Astrocyte (in vitro differentiated cells and primary cell): ENCODE results near the gene PRRC2B. TPM values are rescaled to one million over a fixed set of nuclear protein-coding genes. Genes with fewer than 3 reads are reported as not detected.

Source experiments
- DNase-seq: peaks from one replicate; pipeline ENCODE4 v3.0.0-alpha.2; 2010; ENCODE audit warnings: low read depth
- FAIRE-seq: peaks from 2 replicates; lab custom pipeline; 2011; peaks lifted over from hg19 to GRCh38; lab: Jason Lieb, UNC
- H2AFZ ChIP-seq: 2 replicates; pipeline ENCODE4 v1.6.0; 2012; ENCODE audit warnings: low read depth, low read length, inconsistent platforms
- H3K27ac ChIP-seq: 2 replicates; pipeline ENCODE4 v1.5.1; 2011; ENCODE audit warnings: low read depth, low read length, inconsistent platforms
- H3K27me3 ChIP-seq: 2 replicates; pipeline ENCODE4 v1.6.0; 2011; ENCODE audit warnings: low read length, inconsistent platforms; ENCODE audit not compliant: insufficient read depth
- H3K36me3 ChIP-seq: 2 replicates; pipeline ENCODE4 v1.5.1; 2011; ENCODE audit warnings: low read length, inconsistent platforms; ENCODE audit not compliant: insufficient read depth
- H3K4me1 ChIP-seq: 2 replicates; pipeline ENCODE4 v1.5.1; 2011; ENCODE audit warnings: low read length, inconsistent platforms; ENCODE audit not compliant: insufficient read depth
- H3K4me2 ChIP-seq: 2 replicates; pipeline ENCODE4 v1.6.0; 2012; ENCODE audit warnings: low read length, inconsistent platforms
- H3K4me3 ChIP-seq: 2 replicates; pipeline ENCODE4 v1.5.1; 2011; ENCODE audit warnings: low read depth, mild to moderate bottlenecking, low read length, inconsistent platforms; ENCODE audit not compliant: insufficient read depth
- H3K79me2 ChIP-seq: 2 replicates; pipeline ENCODE4 v1.6.0; 2012; ENCODE audit warnings: mild to moderate bottlenecking, low read length, inconsistent platforms; ENCODE audit not compliant: insufficient read depth
- H3K9ac ChIP-seq: 2 replicates; pipeline ENCODE4 v1.6.0; 2012; ENCODE audit warnings: mild to moderate bottlenecking, low read length, inconsistent platforms
- H3K9me3 ChIP-seq: 2 replicates; pipeline ENCODE4 v1.5.1; 2012; ENCODE audit warnings: low read depth, mild to moderate bottlenecking, low read length, inconsistent platforms; ENCODE audit not compliant: insufficient read depth
- H4K20me1 ChIP-seq: 2 replicates; pipeline ENCODE4 v1.6.0; 2012; ENCODE audit warnings: low read length, inconsistent platforms; ENCODE audit not compliant: insufficient read depth
- H3K27ac Mint-ChIP-seq: one replicate; pipeline ENCODE4 v1.8.0; 2021; ENCODE audit warnings: mild to moderate bottlenecking, mixed read lengths; ENCODE audit not compliant: unreplicated experiment
- H3K27me3 Mint-ChIP-seq: one replicate; pipeline ENCODE4 v1.8.0; 2021; ENCODE audit warnings: low read depth, mixed read lengths; ENCODE audit not compliant: unreplicated experiment
- H3K36me3 Mint-ChIP-seq: one replicate; pipeline ENCODE4 v1.8.0; 2021; ENCODE audit warnings: low read depth, mixed read lengths; ENCODE audit not compliant: unreplicated experiment
- H3K4me1 Mint-ChIP-seq: one replicate; pipeline ENCODE4 v1.8.0; 2021; ENCODE audit warnings: low read depth, mixed read lengths; ENCODE audit not compliant: unreplicated experiment
- H3K4me3 Mint-ChIP-seq: one replicate; pipeline ENCODE4 v1.8.0; 2021; ENCODE audit warnings: mild to moderate bottlenecking, moderate library complexity, mixed read lengths; ENCODE audit not compliant: unreplicated experiment
- H3K9me3 Mint-ChIP-seq: one replicate; pipeline ENCODE4 v1.8.0; 2021; ENCODE audit warnings: mild to moderate bottlenecking, mixed read lengths; ENCODE audit not compliant: unreplicated experiment
- EZH2 ChIP-seq: IDR thresholded peaks from 2 replicates; pipeline ENCODE4 v1.6.1; 2012; ENCODE audit warnings: mild to moderate bottlenecking, low read length, inconsistent platforms; ENCODE audit not compliant: insufficient read depth
- total RNA-seq: library from RNA; stranded (reverse); gene quantifications from 2 replicates; pipeline ENCODE4 v1.2.1, GENCODE V29; 2021
- TF ChIP-seq, protein P1 (sequence below): IDR thresholded peaks from 2 replicates; pipeline ENCODE4 v1.5.1; 2011; ENCODE audit warnings: low read depth, mild to moderate bottlenecking, inconsistent platforms, low read length, moderate library complexity; ENCODE audit not compliant: insufficient read depth

The PRRC2B gene
- total RNA-seq, 1 donor from 2014 or later: 292 TPM

DNA sequence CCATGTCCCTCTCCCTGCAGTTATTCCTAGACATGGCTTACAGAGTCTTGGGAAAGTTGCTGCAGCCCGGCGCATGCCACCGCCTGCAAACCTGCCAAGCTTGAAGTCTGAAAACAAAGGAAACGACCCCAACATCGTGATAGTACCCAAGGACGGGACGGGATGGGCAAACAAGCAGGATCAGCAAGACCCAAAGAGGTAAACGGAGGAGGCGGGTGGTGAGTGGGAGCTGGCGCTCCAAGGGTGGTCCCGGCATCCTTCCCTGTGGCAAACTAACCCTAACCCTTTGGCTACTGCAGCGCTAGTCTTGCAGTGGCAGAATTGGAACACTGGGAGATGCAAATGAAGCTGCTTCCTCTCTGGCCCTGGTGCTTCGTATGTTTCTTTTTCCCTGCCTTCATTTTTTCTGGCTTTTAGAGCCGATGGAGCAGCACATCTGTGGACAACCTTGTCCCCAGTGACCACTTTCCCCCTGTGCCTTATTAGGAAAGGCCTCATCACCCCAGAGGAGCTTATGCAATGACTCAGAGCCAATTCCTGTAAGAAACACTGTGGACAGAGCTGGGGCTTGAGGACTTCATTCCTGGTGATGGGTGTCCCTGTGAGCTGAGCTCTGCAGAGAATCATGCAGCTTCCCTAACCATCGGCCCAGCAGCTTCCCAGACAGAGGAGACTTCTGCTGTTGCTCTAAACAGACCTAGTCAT, 38.9 kb downstream of the PRRC2B start:
- H3K36me3 Mint-ChIP-seq: peaks cover 19% of the 10 kb centered on the region
- no peaks in the 10 kb centered on the region for H3K9me3 Mint-ChIP-seq
- H3K79me2 ChIP-seq: peaks cover 98% of the 10 kb centered on the region
- peaks cover 91% of the 10 kb centered on the region for H4K20me1 ChIP-seq
- FAIRE-seq (peak; percentile 73), DNase-seq (peak; percentile 89)
- H3K27ac ChIP-seq: peak overlapping the region; percentile 54
- peaks cover 25% of the 10 kb centered on the region for H3K4me1 ChIP-seq
- TF ChIP-seq, protein P1, sequence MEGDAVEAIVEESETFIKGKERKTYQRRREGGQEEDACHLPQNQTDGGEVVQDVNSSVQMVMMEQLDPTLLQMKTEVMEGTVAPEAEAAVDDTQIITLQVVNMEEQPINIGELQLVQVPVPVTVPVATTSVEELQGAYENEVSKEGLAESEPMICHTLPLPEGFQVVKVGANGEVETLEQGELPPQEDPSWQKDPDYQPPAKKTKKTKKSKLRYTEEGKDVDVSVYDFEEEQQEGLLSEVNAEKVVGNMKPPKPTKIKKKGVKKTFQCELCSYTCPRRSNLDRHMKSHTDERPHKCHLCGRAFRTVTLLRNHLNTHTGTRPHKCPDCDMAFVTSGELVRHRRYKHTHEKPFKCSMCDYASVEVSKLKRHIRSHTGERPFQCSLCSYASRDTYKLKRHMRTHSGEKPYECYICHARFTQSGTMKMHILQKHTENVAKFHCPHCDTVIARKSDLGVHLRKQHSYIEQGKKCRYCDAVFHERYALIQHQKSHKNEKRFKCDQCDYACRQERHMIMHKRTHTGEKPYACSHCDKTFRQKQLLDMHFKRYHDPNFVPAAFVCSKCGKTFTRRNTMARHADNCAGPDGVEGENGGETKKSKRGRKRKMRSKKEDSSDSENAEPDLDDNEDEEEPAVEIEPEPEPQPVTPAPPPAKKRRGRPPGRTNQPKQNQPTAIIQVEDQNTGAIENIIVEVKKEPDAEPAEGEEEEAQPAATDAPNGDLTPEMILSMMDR: no peak
- TF ChIP-seq EZH2: no peak
- H3K27me3 Mint-ChIP-seq: no peaks in the 10 kb centered on the region
- H3K36me3 ChIP-seq: peaks cover 41% of the 10 kb centered on the region
- H3K4me3 ChIP-seq: no peak overlapping the region
- peak overlapping the region; percentile 42 for H3K9ac ChIP-seq
- H3K4me3 Mint-ChIP-seq: peak overlapping the region; percentile 63
- H3K9me3 ChIP-seq: no peaks in the 10 kb centered on the region
- peak overlapping the region; percentile 82 for H3K27ac Mint-ChIP-seq
- H3K27me3 ChIP-seq: no peaks in the 10 kb centered on the region
- H2AFZ ChIP-seq: no peak overlapping the region
- H3K4me2 ChIP-seq: peak overlapping the region; percentile 56
- H3K4me1 Mint-ChIP-seq: peaks cover 63% of the 10 kb centered on the region

DNA sequence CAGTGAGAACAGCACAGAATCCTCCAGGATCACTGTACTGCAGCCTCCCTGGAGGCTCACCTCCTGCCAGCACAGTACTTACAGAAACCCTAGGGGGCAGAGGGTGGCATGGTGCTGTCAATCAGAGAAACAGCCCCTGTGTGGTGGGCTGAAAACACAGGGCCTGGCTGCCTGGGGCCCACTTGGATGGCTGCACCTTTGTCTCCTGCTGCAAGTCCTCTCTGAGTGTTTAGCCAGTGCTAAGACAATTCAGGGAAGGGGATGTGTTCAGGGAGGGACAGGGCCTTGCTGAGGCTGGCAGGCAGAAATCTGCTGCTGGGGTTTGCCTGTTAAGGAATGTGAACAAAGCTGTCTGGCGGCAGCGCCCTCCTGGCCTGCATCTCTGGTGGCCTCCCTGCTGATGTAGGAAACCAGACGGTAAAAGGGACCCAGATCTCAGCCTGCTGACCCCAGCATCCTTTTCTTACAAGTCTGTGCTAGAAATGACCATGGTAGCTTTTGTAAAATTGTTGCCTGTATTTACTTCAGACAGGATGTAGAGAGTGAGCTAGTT, 39.5 kb downstream of the PRRC2B start:
- no peaks in the 10 kb centered on the region for H3K9me3 Mint-ChIP-seq
- H3K4me1 Mint-ChIP-seq: peaks cover 68% of the 10 kb centered on the region
- no peaks in the 10 kb centered on the region for H3K9me3 ChIP-seq
- no peak for TF ChIP-seq EZH2
- TF ChIP-seq, protein P1: no peak
- H3K27ac ChIP-seq: peak overlapping the region; percentile 54
- DNase-seq (no peak), FAIRE-seq (no peak)
- H3K4me2 ChIP-seq: peak overlapping the region; percentile 56
- peaks cover 48% of the 10 kb centered on the region for H3K36me3 ChIP-seq
- H3K27ac Mint-ChIP-seq: peak overlapping the region; percentile 82
- H3K36me3 Mint-ChIP-seq: peaks cover 19% of the 10 kb centered on the region
- peak overlapping the region; percentile 47 for H3K4me3 Mint-ChIP-seq
- no peak overlapping the region for H2AFZ ChIP-seq
- H3K9ac ChIP-seq: peak overlapping the region; percentile 42
- peaks cover 98% of the 10 kb centered on the region for H3K79me2 ChIP-seq
- no peaks in the 10 kb centered on the region for H3K27me3 ChIP-seq
- H3K4me3 ChIP-seq: no peak overlapping the region
- H4K20me1 ChIP-seq: peaks cover 91% of the 10 kb centered on the region
- H3K27me3 Mint-ChIP-seq: no peaks in the 10 kb centered on the region
- peaks cover 25% of the 10 kb centered on the region for H3K4me1 ChIP-seq

DNA sequence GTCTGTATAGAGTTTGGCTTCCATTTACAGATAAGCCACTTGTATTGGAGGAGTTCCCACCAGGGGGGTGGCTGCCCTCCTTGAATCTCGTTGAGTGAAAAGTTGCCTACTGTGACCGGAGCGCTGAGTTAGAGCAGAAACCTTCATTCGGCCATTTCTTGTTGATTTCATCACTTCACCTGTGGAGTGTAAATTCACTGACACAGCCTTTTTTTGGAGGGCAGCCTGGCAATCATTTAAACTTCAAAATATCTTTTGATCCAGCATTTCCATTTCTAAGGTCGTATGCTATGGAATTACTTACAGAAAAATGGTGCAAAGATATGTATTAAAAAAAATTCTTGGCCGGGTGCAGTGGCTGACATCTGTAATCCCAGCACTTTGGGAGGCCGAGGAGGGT, 40.8 kb downstream of the PRRC2B start:
- no peaks in the 10 kb centered on the region for H3K9me3 Mint-ChIP-seq
- Histone ChIP-seq H3K36me3 (peaks cover 61% of the 10 kb centered on the region), H3K27me3 (no peaks in the 10 kb centered on the region), H3K4me3 (no peak overlapping the region), H3K9ac (no peak overlapping the region), H3K9me3 (no peaks in the 10 kb centered on the region), H3K4me2 (no peak overlapping the region), H4K20me1 (peaks cover 91% of the 10 kb centered on the region), H3K27ac (no peak overlapping the region), H2AFZ (no peak overlapping the region), H3K79me2 (peaks cover 98% of the 10 kb centered on the region), H3K4me1 (peaks cover 25% of the 10 kb centered on the region)
- peaks cover 73% of the 10 kb centered on the region for H3K4me1 Mint-ChIP-seq
- no peaks in the 10 kb centered on the region for H3K27me3 Mint-ChIP-seq
- no peak for TF ChIP-seq EZH2
- TF ChIP-seq, protein P1: no peak
- peak overlapping the region; percentile 78 for H3K27ac Mint-ChIP-seq
- no peak for FAIRE-seq
- DNase-seq: no peak
- peaks cover 16% of the 10 kb centered on the region for H3K36me3 Mint-ChIP-seq
- no peak overlapping the region for H3K4me3 Mint-ChIP-seq
